KMS-11 (cell line): ENCODE measurements around the gene GAK.
"Not testable (repeated sequence)": the region's sequence is repeated elsewhere in the genome, so short reads cannot be mapped to it uniquely, and the experiment has no call there.

Source experiments
- H2AFZ ChIP-seq: fragments of 200-600 bp; sonication (generic); 2 replicates; pipeline ENCODE4 v1.6.1; 2016; ENCODE audit warnings: antibody characterized with exemption, mixed run types, low read depth
- H3K27ac ChIP-seq: fragments of 200-600 bp; sonication (generic); 2 replicates; pipeline ENCODE4 v1.6.1; 2016; ENCODE audit warnings: mild to moderate bottlenecking, mixed run types
- H3K27me3 ChIP-seq: fragments of 200-600 bp; sonication (generic); 2 replicates; pipeline ENCODE4 v1.6.1; 2017; ENCODE audit warnings: mild to moderate bottlenecking, low read depth, mixed run types, moderate library complexity; ENCODE audit not compliant: insufficient read depth
- H3K36me3 ChIP-seq: fragments of 200-600 bp; sonication (generic); 2 replicates; pipeline ENCODE4 v1.6.1; 2017; ENCODE audit warnings: mild to moderate bottlenecking, mixed run types; ENCODE audit not compliant: insufficient read depth
- H3K4me1 ChIP-seq: fragments of 200-600 bp; sonication (generic); 2 replicates; pipeline ENCODE4 v1.6.1; 2016; ENCODE audit warnings: mild to moderate bottlenecking, low read depth, mixed run types; ENCODE audit not compliant: poor library complexity, severe bottlenecking
- H3K4me2 ChIP-seq: fragments of 200-600 bp; sonication (generic); 2 replicates; pipeline ENCODE4 v1.7.0; 2016; ENCODE audit warnings: mild to moderate bottlenecking, mixed run types
- H3K4me3 ChIP-seq: fragments of 200-600 bp; sonication (generic); IDR thresholded peaks from 2 replicates; pipeline ENCODE4 v1.6.1; 2017; ENCODE audit warnings: low read depth, low read length, mixed read lengths; ENCODE audit not compliant: insufficient read depth
- H3K79me2 ChIP-seq: fragments of 200-600 bp; sonication (generic); 2 replicates; pipeline ENCODE4 v1.6.1; 2016; ENCODE audit warnings: low read depth, mixed run types; ENCODE audit not compliant: insufficient read depth
- H3K9ac ChIP-seq: fragments of 200-600 bp; sonication (generic); 2 replicates; pipeline ENCODE4 v1.6.1; 2016; ENCODE audit warnings: mild to moderate bottlenecking, mixed run types
- H4K20me1 ChIP-seq: fragments of 200-600 bp; sonication (generic); 2 replicates; pipeline ENCODE4 v1.6.1; 2016; ENCODE audit warnings: mild to moderate bottlenecking, mixed run types; ENCODE audit not compliant: insufficient read depth
- CTCF ChIP-seq: fragments of 200-600 bp; sonication (generic); conservative IDR thresholded peaks from 2 replicates; pipeline ENCODE4 v1.6.1; 2017; ENCODE audit warnings: low read depth, mild to moderate bottlenecking, antibody characterized with exemption, low read length, moderate library complexity, mixed read lengths

Gene GAK

DNA sequence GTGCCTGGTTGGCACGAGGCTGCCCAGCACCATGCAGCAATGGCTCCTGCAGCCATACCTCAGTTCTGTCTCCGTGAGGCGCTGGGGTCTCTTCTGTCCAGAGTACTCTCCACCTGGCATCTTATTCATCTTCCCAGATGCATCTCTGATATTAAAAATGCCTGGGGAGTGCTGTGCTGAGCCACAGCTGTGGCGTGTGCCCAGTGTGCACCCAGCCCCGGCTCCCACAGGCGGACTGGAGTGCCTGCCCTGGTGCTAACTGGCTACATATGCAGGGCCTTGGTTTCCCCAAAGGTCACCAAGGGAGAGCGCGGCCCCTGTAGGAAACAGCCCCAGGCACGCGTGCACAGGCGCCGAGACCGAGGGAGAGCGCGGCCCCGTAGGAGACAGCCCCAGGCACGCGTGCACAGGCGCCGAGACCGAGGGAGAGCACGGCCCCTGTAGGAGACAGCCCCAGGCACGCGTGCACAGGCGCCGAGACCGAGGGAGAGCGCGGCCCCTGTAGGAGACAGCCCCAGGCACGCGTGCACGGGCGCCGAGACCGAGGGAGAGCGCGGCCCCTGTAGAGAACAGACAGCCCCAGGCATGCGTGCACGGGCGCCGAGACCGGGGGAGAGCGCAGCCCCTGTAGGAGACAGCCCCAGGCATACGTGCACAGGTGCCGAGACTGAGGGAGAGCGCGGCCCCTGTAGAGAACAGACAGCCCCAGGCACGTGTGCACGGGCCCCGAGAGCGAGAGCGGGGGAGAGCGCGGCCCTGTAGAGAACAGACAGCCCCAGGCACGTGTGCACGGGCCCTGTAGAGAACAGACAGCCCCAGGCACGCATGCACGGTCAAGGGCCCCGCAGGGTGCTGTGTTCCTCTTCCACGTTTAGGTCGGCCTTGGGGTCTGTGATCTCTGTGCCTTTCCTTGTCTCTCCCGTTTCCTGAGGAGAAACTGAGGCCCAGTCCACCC is 14.7 kb upstream of the GAK start:
- Histone ChIP-seq H3K79me2 (no peaks in the 10 kb centered on the region), H3K4me2 (no peak overlapping the region), H3K27ac (no peak overlapping the region), H3K27me3 (no peaks in the 10 kb centered on the region), H3K4me1 (no peaks in the 10 kb centered on the region), H3K36me3 (no peaks in the 10 kb centered on the region), H3K9ac (no peak overlapping the region), H4K20me1 (no peaks in the 10 kb centered on the region), H3K4me3 (no peak overlapping the region), H2AFZ (no peak overlapping the region)
- no peak for TF ChIP-seq CTCF

DNA sequence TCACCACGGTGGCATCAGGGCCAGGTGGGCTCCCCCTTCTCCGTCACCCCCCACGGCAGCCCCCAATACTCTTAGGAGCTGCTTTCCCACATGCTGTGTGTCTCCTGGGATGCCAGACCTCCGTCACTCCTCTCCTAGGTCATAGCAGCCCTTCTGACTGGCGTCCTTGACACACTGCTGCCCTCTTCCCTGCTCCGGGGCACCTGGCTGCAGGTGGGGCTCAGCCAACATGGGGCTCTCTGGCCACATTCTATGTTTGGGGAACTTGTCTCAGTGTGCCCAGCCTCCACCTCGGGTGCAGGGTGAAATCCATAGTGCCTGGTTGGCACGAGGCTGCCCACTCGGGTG is 14.0 kb upstream of the GAK start:
- Histone ChIP-seq H3K36me3 (no peaks in the 10 kb centered on the region), H2AFZ (no peak overlapping the region), H4K20me1 (no peaks in the 10 kb centered on the region), H3K79me2 (no peaks in the 10 kb centered on the region), H3K4me3 (no peak overlapping the region), H3K27ac (no peak overlapping the region), H3K4me1 (no peaks in the 10 kb centered on the region), H3K4me2 (no peak overlapping the region), H3K27me3 (no peaks in the 10 kb centered on the region), H3K9ac (no peak overlapping the region)
- no peak for TF ChIP-seq CTCF

DNA sequence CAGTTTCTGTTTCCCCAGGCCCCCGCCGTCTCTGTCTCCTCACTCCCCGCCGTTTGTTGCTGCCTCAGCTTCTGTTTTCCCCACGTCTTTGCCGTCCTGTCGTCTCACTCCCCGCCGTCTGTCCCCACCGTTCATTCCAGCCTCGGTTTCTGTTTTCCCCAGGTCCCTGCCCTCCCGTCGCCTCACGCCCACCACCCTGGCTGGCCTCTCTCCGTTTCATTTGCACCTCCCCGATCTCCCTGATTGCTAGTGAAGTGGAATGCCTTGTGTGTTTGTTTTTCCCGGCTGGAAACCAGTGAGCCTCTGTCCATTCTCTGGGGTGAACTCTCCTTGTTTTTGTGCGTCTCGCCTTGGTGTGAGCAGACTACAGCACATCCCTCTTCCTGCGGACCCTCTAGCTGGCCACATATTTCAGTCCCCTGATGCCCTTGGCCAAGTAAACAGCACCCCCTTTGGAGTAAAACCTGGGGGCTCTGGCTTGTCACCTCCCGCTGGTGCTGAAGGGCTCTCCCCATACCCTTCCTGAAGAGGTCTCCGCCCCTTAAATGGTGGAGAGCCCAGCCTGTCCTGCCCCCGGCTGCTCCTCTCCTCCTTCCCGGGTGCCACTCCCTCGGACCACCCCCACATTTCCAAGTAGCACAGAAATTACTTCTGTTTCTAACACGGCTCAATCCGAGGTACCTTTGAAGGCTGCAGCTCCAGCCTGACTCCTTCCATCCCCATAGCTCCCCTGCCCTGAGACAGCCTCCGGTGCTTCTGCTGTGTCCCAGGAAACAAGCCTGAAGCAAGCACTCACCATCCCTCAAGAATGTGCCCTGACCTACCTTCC is 13.4 kb upstream of the GAK start:
- TF ChIP-seq CTCF: no peak
- Histone ChIP-seq H3K4me1 (no peaks in the 10 kb centered on the region), H2AFZ (no peak overlapping the region), H3K9ac (no peak overlapping the region), H3K27ac (no peak overlapping the region), H3K36me3 (no peaks in the 10 kb centered on the region), H3K27me3 (no peaks in the 10 kb centered on the region), H3K79me2 (no peaks in the 10 kb centered on the region), H3K4me3 (no peak overlapping the region), H3K4me2 (no peak overlapping the region), H4K20me1 (no peaks in the 10 kb centered on the region)

- not testable (repeated sequence) for H3K4me3 ChIP-seq, H3K4me2 ChIP-seq, H3K79me2 ChIP-seq, H2AFZ ChIP-seq, H3K9ac ChIP-seq, H3K27me3 ChIP-seq, H3K36me3 ChIP-seq, H3K27ac ChIP-seq, H4K20me1 ChIP-seq, H3K4me1 ChIP-seq
Observed at GRCh38 chr4:939508-939907, 7.4 kb upstream of the GAK start.
